HCT116 (cell line): ENCODE results near the gene SCFD2. TPM values are rescaled to one million over a fixed set of nuclear protein-coding genes. Genes with fewer than 3 reads are reported as not detected.

Source experiments
- ATAC-seq: fragments of 200-7000 bp; cut with Tn5 transposase; 2 replicates; pipeline ENCODE4 v1.9.1; 2020; ENCODE audit warnings: mild to moderate bottlenecking, moderate library complexity
- BruUV-seq: library from RNA; stranded (reverse); fragments of 400-500 nt; replicated peaks from 2 replicates; lab custom pipeline; 2021; lab: Mats Ljungman, UMichigan
- CTCF ChIA-PET: fragments of 300-600 bp; sonication (Branson Sonifier 250); formaldehyde crosslinking; loops from one replicate; lab custom pipeline; 2021; ENCODE audit warnings: antibody characterized with exemption; lab: Charles Lee
- POLR2A ChIA-PET: fragments of 300-600, 350-600 bp; sonication (Branson Sonifier 250); formaldehyde crosslinking; loops from one replicate; lab custom pipeline; 2021; ENCODE audit warnings: antibody characterized with exemption; lab: Charles Lee
- RAD21 ChIA-PET, 2 experiments: fragments of 300-600 bp; sonication (Branson Sonifier 250); formaldehyde crosslinking; loops; one replicate each; lab custom pipeline; 2023; ENCODE audit warnings: low total read pairs in 2 of 2; ENCODE audit not compliant: uncharacterized antibody in 2 of 2, unreplicated experiment in 2 of 2, low non-redundant PET in 1 of 2; lab: Charles Lee
- DNase-seq: peaks from one replicate; pipeline ENCODE4 v3.0.0-alpha.2; 2010; ENCODE audit warnings: low read depth, low spot score
- H2AFZ ChIP-seq: fragments of 200-600 bp; shearing (Covaris generic), sonication (generic); 2 replicates; pipeline ENCODE4 v1.6.1; 2017; ENCODE audit warnings: low read depth, mixed run types, mixed read lengths, antibody characterized with exemption, low read length; ENCODE audit not compliant: poor library complexity, severe bottlenecking
- H3K27ac ChIP-seq: 2 replicates; pipeline ENCODE4 v1.5.1; 2012; ENCODE audit warnings: low read depth, low read length
- H3K27me3 ChIP-seq: fragments of 200-600 bp; sonication (generic); 2 replicates; pipeline ENCODE4 v1.6.1; 2016; ENCODE audit warnings: mixed run types, low read length, mixed read lengths; ENCODE audit not compliant: insufficient read depth
- H3K36me3 ChIP-seq, 2 experiments: fragments of 200-500 bp in 1 of 2; fragments of 200-600 bp in 1 of 2; sonication (Bioruptor generic) in 1 of 2; sonication (generic) in 1 of 2; 2 replicates each; pipeline versions ENCODE4 v1.5.1 to v1.6.1; 2014 to 2016; ENCODE audit warnings: low read length in 2 of 2, inconsistent platforms in 1 of 2, mixed read lengths in 1 of 2, mixed run types in 1 of 2; ENCODE audit not compliant: insufficient read depth in 2 of 2, control insufficient read depth in 1 of 2
- H3K4me1 ChIP-seq, 2 experiments: fragments of 200-600 bp in 1 of 2; sonication (generic) in 1 of 2; 2 replicates each; pipeline versions ENCODE4 v1.5.1 to v1.6.1; 2012 to 2017; ENCODE audit warnings: low read length in 2 of 2, inconsistent platforms in 1 of 2, mild to moderate bottlenecking in 1 of 2, mixed read lengths in 1 of 2, mixed run types in 1 of 2, moderate library complexity in 1 of 2; ENCODE audit not compliant: insufficient read depth in 2 of 2, control insufficient read depth in 1 of 2
- H3K4me2 ChIP-seq: fragments of 200-600 bp; sonication (generic); 2 replicates; pipeline ENCODE4 v1.6.1; 2017; ENCODE audit warnings: mixed run types, low read length, mixed read lengths
- H3K4me3 ChIP-seq, 2 experiments: fragments of 200-600 bp in 1 of 2; sonication (generic) in 1 of 2; replicated peaks in 1 of 2; 2 replicates each; pipeline ENCODE4 v1.5.1; 2011 to 2016; ENCODE audit warnings: low read length in 2 of 2, control low read depth in 1 of 2, low read depth in 1 of 2, mild to moderate bottlenecking in 1 of 2, mixed read lengths in 1 of 2, mixed run types in 1 of 2
- H3K79me2 ChIP-seq: fragments of 200-600 bp; sonication (generic); 2 replicates; pipeline ENCODE4 v1.6.1; 2017; ENCODE audit warnings: mild to moderate bottlenecking, mixed run types, low read length, moderate library complexity, mixed read lengths; ENCODE audit not compliant: insufficient read depth
- H3K9ac ChIP-seq: fragments of 200-600 bp; sonication (generic); 2 replicates; pipeline ENCODE4 v1.6.1; 2016; ENCODE audit warnings: low read length, mixed read lengths
- H3K9me2 ChIP-seq: fragments of 200-600 bp; sonication (generic), shearing (Covaris generic); 2 replicates; pipeline ENCODE4 v1.6.1; 2017; ENCODE audit warnings: mixed run types, mild to moderate bottlenecking, moderate library complexity; ENCODE audit not compliant: insufficient read depth
- H3K9me3 ChIP-seq, 2 experiments: fragments of 200-500 bp in 1 of 2; fragments of 200-600 bp in 1 of 2; sonication (Bioruptor generic) in 1 of 2; sonication (generic) in 1 of 2; 2 replicates each; pipeline ENCODE4 v1.6.1; 2014 to 2017; ENCODE audit warnings: low read length in 2 of 2, mixed read lengths in 2 of 2, inconsistent platforms in 1 of 2, low read depth in 1 of 2, mild to moderate bottlenecking in 1 of 2, mixed run types in 1 of 2, moderate library complexity in 1 of 2; ENCODE audit not compliant: control insufficient read depth in 1 of 2, insufficient read depth in 1 of 2
- H4K20me1 ChIP-seq: fragments of 200-600 bp; sonication (generic), shearing (Covaris generic); 2 replicates; pipeline ENCODE4 v1.6.1; 2017; ENCODE audit warnings: mixed run types, mild to moderate bottlenecking, moderate library complexity; ENCODE audit not compliant: insufficient read depth
- ATF3 ChIP-seq: IDR thresholded peaks from 2 replicates; pipeline ENCODE4 v1.6.1; 2012
- CBX3 ChIP-seq: IDR thresholded peaks from 2 replicates; pipeline ENCODE4 v1.6.1; 2012; ENCODE audit warnings: low read depth
- CEBPB ChIP-seq: IDR thresholded peaks from 2 replicates; pipeline ENCODE4 v1.6.1; 2012; ENCODE audit warnings: low read depth
- EGR1 ChIP-seq: IDR thresholded peaks from 2 replicates; pipeline ENCODE4 v1.6.1; 2012; ENCODE audit warnings: low read depth
- EZH2 ChIP-seq: fragments of 200-600 bp; sonication (generic); IDR thresholded peaks from 2 replicates; pipeline ENCODE4 v1.6.1; 2017; ENCODE audit warnings: antibody characterized with exemption, mixed run types
- FOSL1 ChIP-seq: IDR thresholded peaks from 2 replicates; pipeline ENCODE4 v1.6.1; 2012; ENCODE audit warnings: low read depth
- POLR2A ChIP-seq: IDR thresholded peaks from 2 replicates; pipeline ENCODE4 v1.7.0; 2011; ENCODE audit warnings: borderline replicate concordance; ENCODE audit not compliant: insufficient read depth, insufficient read length; ENCODE audit errors: extremely low read depth
- POLR2AphosphoS5 ChIP-seq: IDR thresholded peaks from 2 replicates; pipeline ENCODE4 v1.6.1; 2011; ENCODE audit warnings: mild to moderate bottlenecking, low read depth, low read length, moderate library complexity
- RAD21 ChIP-seq: IDR thresholded peaks from 2 replicates; pipeline ENCODE4 v1.6.1; 2012; ENCODE audit warnings: low read depth, mild to moderate bottlenecking
- REST ChIP-seq: IDR thresholded peaks from 2 replicates; pipeline ENCODE4 v1.6.1; 2012; ENCODE audit warnings: low read depth
- SIN3A ChIP-seq: IDR thresholded peaks from 2 replicates; pipeline ENCODE4 v1.6.1; 2012; ENCODE audit warnings: low read depth
- ZNF274 ChIP-seq: fragments of 200-500 bp; sonication (Bioruptor generic); IDR thresholded peaks from 2 replicates; pipeline ENCODE4 v1.6.1; 2014; ENCODE audit warnings: mild to moderate bottlenecking, low read depth, low read length, inconsistent platforms
- intact Hi-C: fragments of 100-400 bp; cut with micrococcal nuclease; formaldehyde crosslinking; loops from 2 replicates; pipeline ENCODE4 v1.10.0; 2022
- total RNA-seq: library from RNA; stranded (reverse); gene quantifications from one replicate; pipeline ENCODE4 v1.2.1, GENCODE V29; 2021; ENCODE audit not compliant: unreplicated experiment
- TF ChIP-seq, protein P1 (sequence below), 3 experiments: fragments of 200-600 bp in 1 of 3; sonication (generic) in 1 of 3; IDR thresholded peaks in 2 of 3; conservative IDR thresholded peaks in 1 of 3; 2 replicates each; pipeline ENCODE4 v1.5.1; 2012 to 2017; ENCODE audit warnings: low read depth in 2 of 3, low read length in 2 of 3, antibody characterized with exemption in 1 of 3, borderline replicate concordance in 1 of 3, control low read depth in 1 of 3, mild to moderate bottlenecking in 1 of 3, mixed read lengths in 1 of 3, mixed run types in 1 of 3, moderate library complexity in 1 of 3; ENCODE audit not compliant: insufficient read depth in 1 of 3

The SCFD2 gene
- total RNA-seq, 1 experiment from 2014 or later, result 13.6 TPM

DNA sequence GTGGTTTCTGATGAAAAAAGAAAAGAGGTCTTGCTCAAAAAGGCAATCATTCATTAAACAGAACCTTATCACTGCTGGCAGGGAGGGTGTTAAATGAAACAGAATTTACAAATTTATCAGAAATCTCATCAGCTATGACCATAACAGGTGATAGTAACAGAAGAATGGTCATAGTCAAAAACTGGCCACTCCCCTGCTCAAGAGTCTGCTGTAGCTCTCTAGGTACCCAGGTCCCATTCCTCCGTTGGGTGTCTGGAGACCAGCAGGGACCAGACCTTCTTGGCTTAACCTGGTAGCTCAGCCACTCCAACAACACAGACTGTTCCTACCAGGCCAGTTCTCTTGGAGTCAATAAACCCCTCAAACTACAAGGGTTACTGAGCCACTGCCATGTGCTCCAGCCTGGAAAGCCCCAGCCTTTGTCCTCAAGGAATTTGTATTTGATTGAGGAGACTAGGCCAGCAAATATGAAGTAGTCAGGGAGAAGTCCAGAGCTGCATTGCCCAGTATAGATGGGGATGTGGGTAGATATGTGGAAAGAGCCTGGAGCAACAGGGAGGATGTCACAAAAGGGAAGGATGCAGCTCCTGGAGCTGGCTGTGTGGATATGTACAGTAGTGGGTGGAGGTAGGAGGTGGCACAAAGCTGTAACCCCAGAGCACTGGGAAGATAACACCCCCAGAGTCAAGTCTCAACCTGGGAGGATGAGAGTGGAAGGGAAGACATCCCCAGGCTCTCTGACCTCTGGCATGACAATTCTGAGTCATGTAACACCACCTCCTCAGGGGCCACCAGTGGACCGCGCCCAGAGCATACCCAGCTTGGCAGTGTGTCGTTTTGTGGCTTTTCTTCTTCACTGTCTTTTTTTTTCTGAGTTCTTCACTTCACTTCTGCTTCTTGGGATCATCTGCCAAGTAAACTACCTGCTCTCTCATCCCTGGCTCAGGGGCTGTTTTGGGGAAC, 481.9 kb downstream of the SCFD2 start (continued):
- TF ChIP-seq SIN3A (no peak), EGR1 (no peak), CEBPB (no peak), REST (no peak)

DNA sequence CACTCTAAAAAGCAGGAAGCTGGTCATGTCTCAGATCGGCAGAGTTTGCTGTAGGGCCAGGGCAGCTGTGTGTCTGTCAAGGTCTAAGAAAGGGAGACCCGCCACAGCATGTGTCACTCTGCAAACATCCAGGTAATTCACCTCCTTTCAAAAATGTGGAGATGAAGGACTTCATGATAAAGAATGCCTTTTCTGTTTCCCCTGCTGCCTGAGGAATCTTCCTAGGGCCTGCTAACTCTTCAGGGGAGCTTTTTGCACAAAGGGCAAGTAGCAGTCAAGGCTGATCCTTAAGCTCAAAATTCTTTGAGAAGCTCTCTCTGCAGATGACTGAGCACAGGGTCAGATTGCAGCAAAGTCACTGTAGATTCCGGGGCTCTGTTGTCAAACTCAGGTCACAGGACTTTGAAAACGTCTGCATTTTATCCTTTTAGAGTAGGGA, 482.7 kb downstream of the SCFD2 start:
- POLR2A ChIA-PET, result no interaction called here
- no TSS peak for BruUV-seq

More for the DNA sequence above, 482.7 kb downstream of the SCFD2 start:
- Histone ChIP-seq H4K20me1 (no peaks in the 10 kb centered on the region), H3K9me3 (no peaks in the 10 kb centered on the region), H3K9ac (no peak overlapping the region), H3K4me2 (no peak overlapping the region), H2AFZ (no peak overlapping the region), H3K36me3 (no peaks in the 10 kb centered on the region), H3K4me3 (no peak overlapping the region), H3K27ac (no peak overlapping the region), H3K9me2 (no peaks in the 10 kb centered on the region), H3K4me1 (peaks cover 10 to 13% of the 10 kb centered on the region in 2 experiments; a peak in 2 of 4 replicates), H3K79me2 (no peaks in the 10 kb centered on the region), H3K27me3 (no peaks in the 10 kb centered on the region)
- intact Hi-C loops, result no loop called here
- no peak for ATAC-seq
- DNase-seq, result no peak
- TF ChIP-seq ZNF274 (no peak), RAD21 (no peak), ATF3 (no peak), CBX3 (no peak), EZH2 (no peak), POLR2AphosphoS5 (no peak), EGR1 (no peak), POLR2A (no peak), REST (no peak), FOSL1 (no peak)
- TF ChIP-seq, protein P1, sequence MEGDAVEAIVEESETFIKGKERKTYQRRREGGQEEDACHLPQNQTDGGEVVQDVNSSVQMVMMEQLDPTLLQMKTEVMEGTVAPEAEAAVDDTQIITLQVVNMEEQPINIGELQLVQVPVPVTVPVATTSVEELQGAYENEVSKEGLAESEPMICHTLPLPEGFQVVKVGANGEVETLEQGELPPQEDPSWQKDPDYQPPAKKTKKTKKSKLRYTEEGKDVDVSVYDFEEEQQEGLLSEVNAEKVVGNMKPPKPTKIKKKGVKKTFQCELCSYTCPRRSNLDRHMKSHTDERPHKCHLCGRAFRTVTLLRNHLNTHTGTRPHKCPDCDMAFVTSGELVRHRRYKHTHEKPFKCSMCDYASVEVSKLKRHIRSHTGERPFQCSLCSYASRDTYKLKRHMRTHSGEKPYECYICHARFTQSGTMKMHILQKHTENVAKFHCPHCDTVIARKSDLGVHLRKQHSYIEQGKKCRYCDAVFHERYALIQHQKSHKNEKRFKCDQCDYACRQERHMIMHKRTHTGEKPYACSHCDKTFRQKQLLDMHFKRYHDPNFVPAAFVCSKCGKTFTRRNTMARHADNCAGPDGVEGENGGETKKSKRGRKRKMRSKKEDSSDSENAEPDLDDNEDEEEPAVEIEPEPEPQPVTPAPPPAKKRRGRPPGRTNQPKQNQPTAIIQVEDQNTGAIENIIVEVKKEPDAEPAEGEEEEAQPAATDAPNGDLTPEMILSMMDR (IDR thresholded peaks at IDR 0.05 in 2 of 3, conservative IDR thresholded peaks at IDR 0.05 in 1 of 3; ENCODE audit: borderline replicate concordance in 1 of 3, insufficient read depth in 1 of 3, low read depth in 2 of 3, low read length in 2 of 3), result no peak
- CTCF ChIA-PET, result no interaction called here
- RAD21 ChIA-PET, result no interaction called here
